ENCODE measurements around the gene RPL38. TPM values are rescaled to one million over a fixed set of nuclear protein-coding genes. Genes with fewer than 3 reads are reported as not detected.
"Not testable (repeated sequence)": the region's sequence is repeated elsewhere in the genome, so short reads cannot be mapped to it uniquely, and the experiment has no call there.

The RPL38 gene
- total RNA-seq, 1 donor, result 400 TPM

- no peak for DNase-seq (ENCODE audit: low read depth)
- no peak for TF ChIP-seq CTCF (IDR thresholded peaks at IDR 0.05; ENCODE audit: insufficient read depth, low read length)
- H3K4me3 ChIP-seq (ENCODE audit: low read depth, low read length), result no peak overlapping the region
Observed at GRCh38 chr17:74182041-74182723, 21.3 kb upstream of the RPL38 start.

GRCh38 chr17:74183411-74183810 lies 20.1 kb upstream of the RPL38 start:
- no peak for DNase-seq (ENCODE audit: low read depth)
- no peak overlapping the region for H3K4me3 ChIP-seq (ENCODE audit: low read depth, low read length)
- no peak for TF ChIP-seq CTCF (IDR thresholded peaks at IDR 0.05; ENCODE audit: insufficient read depth, low read length)

- H3K4me3 ChIP-seq (ENCODE audit: low read depth, low read length), result no peak overlapping the region
- no peak for DNase-seq (ENCODE audit: low read depth)
- TF ChIP-seq CTCF (IDR thresholded peaks at IDR 0.05; ENCODE audit: insufficient read depth, low read length), result no peak
Observed at GRCh38 chr17:74185571-74186185, 17.8 kb upstream of the RPL38 start.

GRCh38 chr17:74186498-74186897 lies 17.0 kb upstream of the RPL38 start:
- no peak for TF ChIP-seq CTCF (IDR thresholded peaks at IDR 0.05; ENCODE audit: insufficient read depth, low read length)
- no peak for DNase-seq (ENCODE audit: low read depth)
- no peak overlapping the region for H3K4me3 ChIP-seq (ENCODE audit: low read depth, low read length)

- no peak for TF ChIP-seq CTCF (IDR thresholded peaks at IDR 0.05; ENCODE audit: insufficient read depth, low read length)
- no peak for DNase-seq (ENCODE audit: low read depth)
- no peak overlapping the region for H3K4me3 ChIP-seq (ENCODE audit: low read depth, low read length)
Observed at GRCh38 chr17:74187761-74188160, 15.7 kb upstream of the RPL38 start.

GRCh38 chr17:74188687-74189086 lies 14.8 kb upstream of the RPL38 start:
- not testable (repeated sequence) for H3K4me3 ChIP-seq (ENCODE audit: low read depth, low read length); DNase-seq (ENCODE audit: low read depth)

- no peak for TF ChIP-seq CTCF (IDR thresholded peaks at IDR 0.05; ENCODE audit: insufficient read depth, low read length)
- peak; percentile 62 for DNase-seq (ENCODE audit: low read depth)
- no peak overlapping the region for H3K4me3 ChIP-seq (ENCODE audit: low read depth, low read length)
Observed at GRCh38 chr17:74190154-74190553, 13.3 kb upstream of the RPL38 start.
